Activated CD8-positive, alpha-beta memory T cell treated with anti-CD3 and anti-CD28 coated beads, Interleukin-2, amount 10 ng/mL, durations not matched to agents 7 days and 5 days (primary cell): ENCODE measurements around the gene TAP2. TPM values are rescaled to one million over a fixed set of nuclear protein-coding genes. Genes with fewer than 3 reads are reported as not detected.

Source experiments
- ATAC-seq: fragments of 150-1000 bp; cut with Tn5 transposase; one replicate; pipeline ENCODE4 v1.10.0; 2021; ENCODE audit warnings: moderate library complexity
- CTCF ChIA-PET: fragments of 350-600 bp; sonication (Branson Sonifier 250); formaldehyde crosslinking; loops from one replicate; lab custom pipeline; 2021; ENCODE audit warnings: antibody characterized with exemption; lab: Charles Lee
- DNase-seq: peaks from one replicate; pipeline ENCODE4 v3.0.0-alpha.2; 2020
- H3K27ac Mint-ChIP-seq: one replicate; pipeline ENCODE4 v1.8.0; 2021; ENCODE audit warnings: mild to moderate bottlenecking, mixed read lengths
- H3K27me3 Mint-ChIP-seq: one replicate; pipeline ENCODE4 v1.8.0; 2021; ENCODE audit warnings: mixed read lengths
- H3K36me3 Mint-ChIP-seq: one replicate; pipeline ENCODE4 v1.8.0; 2021; ENCODE audit warnings: mild to moderate bottlenecking, mixed read lengths
- H3K4me1 Mint-ChIP-seq: one replicate; pipeline ENCODE4 v1.8.0; 2021; ENCODE audit warnings: mixed read lengths
- H3K4me3 Mint-ChIP-seq: one replicate; pipeline ENCODE4 v1.8.0; 2021; ENCODE audit warnings: mild to moderate bottlenecking, moderate library complexity, mixed read lengths
- H3K9me3 Mint-ChIP-seq: one replicate; pipeline ENCODE4 v1.8.0; 2022; ENCODE audit warnings: low read depth, mixed read lengths
- total RNA-seq, 2 experiments: library from RNA; stranded (reverse); gene quantifications; one replicate each; pipeline ENCODE4 v1.2.3, GENCODE V29; 2021

TAP2 gene
- total RNA-seq, 2 experiments from 2014 or later = 242 to 258 TPM

DNA sequence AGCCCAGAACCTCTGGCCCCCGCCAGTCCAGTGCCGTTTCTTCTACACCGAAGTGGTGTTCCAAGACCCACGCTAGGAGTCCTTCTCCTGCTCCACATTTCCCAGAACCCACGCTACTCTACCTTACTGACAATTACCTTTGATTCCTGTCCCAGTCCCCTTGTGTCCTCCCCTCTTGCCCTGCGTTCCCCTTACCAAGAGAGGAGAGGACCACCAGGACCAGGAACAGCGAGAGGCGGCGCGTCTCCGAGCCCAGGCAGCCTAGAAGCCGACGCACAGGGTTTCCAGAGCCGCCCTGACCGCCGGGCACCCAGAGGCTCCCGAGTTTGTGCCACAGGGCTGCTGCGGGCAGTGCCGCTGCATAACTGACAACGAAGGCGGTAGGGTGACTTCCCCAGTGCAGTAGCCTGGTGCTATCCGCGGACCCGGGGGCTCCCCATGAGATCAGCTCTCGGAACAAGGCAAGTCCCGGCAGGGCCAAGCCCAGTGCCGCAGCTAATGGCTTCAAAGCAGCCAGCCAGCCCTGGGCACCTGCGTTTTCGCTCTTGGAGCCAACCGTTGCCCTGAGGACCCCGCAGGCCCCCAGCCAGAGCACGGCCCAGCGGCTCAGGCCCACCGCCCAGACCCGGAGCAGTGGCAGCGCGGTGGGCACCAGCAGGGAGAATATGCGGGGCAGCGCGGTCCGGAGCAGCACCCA, 14.5 kb upstream of the TAP2 start:
- Mint-ChIP-seq H3K36me3 (peaks cover 83% of the 10 kb centered on the region), H3K4me1 (peaks cover 62% of the 10 kb centered on the region), H3K27me3 (no peaks in the 10 kb centered on the region), H3K4me3 (peak overlapping the region; percentile 99), H3K27ac (peak overlapping the region; percentile 95), H3K9me3 (no peaks in the 10 kb centered on the region)
- ATAC-seq = peak; percentile 10
- CTCF ChIA-PET = interaction anchor here (0.8 to 8.0 kb wide), 15 partner anchors 8 to 439 kb away, joined by 3 to 318 read pairs (median 6); partner anchors contain the start of genes BRD2, HLA-DMA, PSMB8 and TAP2
- DNase-seq = peak; percentile 65

DNA sequence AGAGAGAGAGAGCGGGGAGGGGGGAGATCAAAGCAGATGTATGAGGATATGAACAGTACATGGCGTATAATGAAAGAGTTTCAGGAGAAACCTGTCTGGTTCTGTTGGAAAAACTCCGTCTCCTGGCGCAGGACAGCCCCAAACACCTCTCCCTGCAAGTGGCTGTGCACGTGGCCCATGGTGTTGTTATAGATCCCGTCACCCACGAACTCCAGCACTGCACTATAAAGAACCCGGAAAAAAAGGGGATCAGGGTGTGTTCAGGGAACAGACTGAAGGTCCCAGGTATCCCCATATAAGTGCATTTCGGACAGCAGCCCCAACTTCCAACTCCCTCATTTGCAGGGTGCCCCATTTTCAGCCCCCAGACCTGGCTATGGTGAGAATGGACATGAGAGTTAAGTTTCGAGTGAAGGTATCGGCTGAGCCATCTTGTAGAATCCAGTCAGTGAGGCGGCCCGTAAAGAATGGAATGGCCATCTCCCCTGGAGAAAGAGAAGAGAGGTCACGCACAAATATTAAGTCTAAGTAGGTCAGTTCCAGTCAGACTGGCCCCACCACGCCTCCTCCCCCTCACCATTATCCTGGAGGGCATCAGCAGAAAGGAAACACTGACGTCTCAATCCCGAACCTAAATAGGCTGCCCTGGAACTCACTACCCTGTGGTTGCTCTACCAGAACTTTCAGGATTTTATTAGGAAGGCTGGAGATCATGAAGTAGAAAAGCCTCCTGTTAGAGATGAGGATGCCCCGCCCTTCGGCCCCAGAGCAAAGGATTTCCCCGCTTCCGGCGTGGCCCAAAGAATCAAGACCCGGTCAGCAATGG, 13.7 kb upstream of the TAP2 start:
- Mint-ChIP-seq H3K36me3 (peaks cover 83% of the 10 kb centered on the region), H3K27ac (peak overlapping the region; percentile 95), H3K4me3 (peak overlapping the region; percentile 99), H3K27me3 (no peaks in the 10 kb centered on the region), H3K9me3 (no peaks in the 10 kb centered on the region), H3K4me1 (peaks cover 62% of the 10 kb centered on the region)
- ATAC-seq (no peak), DNase-seq (peak; percentile 58)
- CTCF ChIA-PET = interaction anchor here (1.1 to 8.0 kb wide), 8 partner anchors 7 to 116 kb away, joined by 3 to 318 read pairs (median 30); partner anchors contain the start of genes BRD2, PSMB8 and TAP2

DNA sequence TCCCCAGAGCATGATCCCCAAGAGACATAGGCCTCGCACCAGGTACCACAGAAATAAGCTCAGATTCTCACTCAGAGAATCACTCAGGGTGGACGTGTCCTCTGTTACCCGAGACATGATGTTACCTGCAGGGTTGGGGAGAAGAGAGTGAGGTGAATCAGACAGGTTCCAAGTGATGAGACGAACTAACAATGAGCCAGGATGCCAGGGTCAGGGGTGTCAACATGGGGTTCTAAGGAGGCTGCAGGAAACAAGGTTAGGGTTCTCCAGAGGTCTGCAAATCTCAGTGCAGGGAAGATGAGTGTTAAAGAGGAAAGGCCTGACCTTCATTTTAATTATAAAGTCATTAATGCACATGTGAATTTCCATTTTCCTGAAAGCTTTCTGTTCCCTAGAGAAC, 12.5 kb upstream of the TAP2 start:
- peaks cover 83% of the 10 kb centered on the region for H3K36me3 Mint-ChIP-seq
- no peaks in the 10 kb centered on the region for H3K9me3 Mint-ChIP-seq
- ATAC-seq = no peak
- H3K4me1 Mint-ChIP-seq = peaks cover 60% of the 10 kb centered on the region
- peak overlapping the region; percentile 95 for H3K27ac Mint-ChIP-seq
- H3K4me3 Mint-ChIP-seq = peak overlapping the region; percentile 99
- no peak for DNase-seq
- CTCF ChIA-PET = interaction anchor here (1.1 to 3.4 kb wide), 4 partner anchors 9 to 17 kb away, joined by 3 to 43 read pairs (median 14); partner anchors contain the start of gene TAP2
- no peaks in the 10 kb centered on the region for H3K27me3 Mint-ChIP-seq

- H3K4me1 Mint-ChIP-seq = peaks cover 57% of the 10 kb centered on the region
- no peak for ATAC-seq
- DNase-seq = no peak
- no peaks in the 10 kb centered on the region for H3K27me3 Mint-ChIP-seq
- CTCF ChIA-PET = interaction anchor here (1.5 to 3.4 kb wide), 3 partner anchors 7 to 10 kb away, joined by 3 to 43 read pairs (median 17); partner anchors contain the start of gene TAP2
- peak overlapping the region; percentile 61 for H3K27ac Mint-ChIP-seq
- peak overlapping the region; percentile 26 for H3K4me3 Mint-ChIP-seq
- H3K36me3 Mint-ChIP-seq = peaks cover 81% of the 10 kb centered on the region
- H3K9me3 Mint-ChIP-seq = no peaks in the 10 kb centered on the region
Observed at GRCh38 chr6:32849126-32849525, 10.6 kb upstream of the TAP2 start.

GRCh38 chr6:32847795-32848194, 9.3 kb upstream of the TAP2 start:
- no peak for DNase-seq
- H3K9me3 Mint-ChIP-seq = no peaks in the 10 kb centered on the region
- H3K4me1 Mint-ChIP-seq = peaks cover 57% of the 10 kb centered on the region
- no peak for ATAC-seq
- CTCF ChIA-PET = interaction anchor here (11.5 kb wide), 1 partner anchor 22 kb away, joined by 289 read pairs; no protein-coding TSS in a partner anchor
- peak overlapping the region; percentile 61 for H3K27ac Mint-ChIP-seq
- H3K36me3 Mint-ChIP-seq = peaks cover 89% of the 10 kb centered on the region
- no peaks in the 10 kb centered on the region for H3K27me3 Mint-ChIP-seq
- peak overlapping the region; percentile 26 for H3K4me3 Mint-ChIP-seq

DNA sequence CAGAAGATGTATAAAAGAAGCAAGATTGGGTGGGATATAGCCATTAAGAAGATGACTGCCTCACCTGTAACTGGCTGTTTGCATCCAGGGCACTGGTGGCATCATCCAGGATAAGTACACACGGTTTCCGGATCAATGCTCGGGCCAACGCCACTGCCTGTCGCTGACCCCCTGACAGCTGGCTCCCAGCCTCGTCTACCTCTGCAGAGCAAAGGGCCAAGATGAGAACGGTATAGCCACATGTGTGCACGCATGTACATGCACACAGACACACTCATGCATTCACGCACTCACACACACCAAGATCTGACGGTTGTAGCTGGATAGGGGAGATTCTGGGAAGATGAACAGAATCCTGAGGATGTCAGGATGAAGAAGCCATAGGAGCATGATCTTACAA, 8.5 kb upstream of the TAP2 start:
- CTCF ChIA-PET = interaction anchor here (4.0 to 11.5 kb wide), 2 partner anchors 9 to 23 kb away, joined by 85 to 289 read pairs; partner anchors contain the start of genes PSMB9 and TAP1
- peaks cover 58% of the 10 kb centered on the region for H3K4me1 Mint-ChIP-seq
- H3K27ac Mint-ChIP-seq = peak overlapping the region; percentile 61
- DNase-seq (no peak), ATAC-seq (no peak)
- no peaks in the 10 kb centered on the region for H3K9me3 Mint-ChIP-seq
- H3K4me3 Mint-ChIP-seq = peak overlapping the region; percentile 26
- H3K36me3 Mint-ChIP-seq = peaks cover 89% of the 10 kb centered on the region
- no peaks in the 10 kb centered on the region for H3K27me3 Mint-ChIP-seq

GRCh38 chr6:32845384-32845884, 6.9 kb upstream of the TAP2 start:
- DNase-seq (peak; percentile 82), ATAC-seq (peak; percentile 6)
- Mint-ChIP-seq H3K4me3 (peak overlapping the region; percentile 86), H3K36me3 (peaks cover 87% of the 10 kb centered on the region), H3K27me3 (no peaks in the 10 kb centered on the region), H3K27ac (peak overlapping the region; percentile 95), H3K9me3 (no peaks in the 10 kb centered on the region), H3K4me1 (peaks cover 61% of the 10 kb centered on the region)
- CTCF ChIA-PET = interaction anchor here (0.9 to 11.5 kb wide), 9 partner anchors 10 to 444 kb away, joined by 3 to 289 read pairs (median 6); partner anchors contain the start of genes HSD17B8, PFDN6, PSMB9 and TAP1

GRCh38 chr6:32844839-32845383, 6.4 kb upstream of the TAP2 start:
- ATAC-seq = no peak
- CTCF ChIA-PET = interaction anchor here (0.9 to 11.5 kb wide), 8 partner anchors 11 to 444 kb away, joined by 3 to 289 read pairs (median 8); partner anchors contain the start of genes PFDN6, PSMB9, TAP1 and WDR46

GRCh38 chr6:32843979-32844838, 5.7 kb upstream of the TAP2 start, which contains the start of gene PSMB8:
Gene PSMB8 (minus strand): TSS chr6:32844047. CDS start chr6:32843996, 51 bp downstream.
- no peaks in the 10 kb centered on the region for H3K9me3 Mint-ChIP-seq
- peak within 1 kb of the TSS; percentile 86 for H3K4me3 Mint-ChIP-seq
- CTCF ChIA-PET = interaction anchor here (1.5 to 11.5 kb wide), 6 partner anchors 11 to 128 kb away, joined by 3 to 289 read pairs (median 10); partner anchors contain the start of genes PSMB9 and TAP1
- no peaks in the 10 kb centered on the region for H3K27me3 Mint-ChIP-seq
- peak within 1 kb of the TSS; percentile 95 for H3K27ac Mint-ChIP-seq
- peak; percentile 74 for ATAC-seq
- peak; percentile 100 for DNase-seq
- peaks cover 86% of the 10 kb centered on the region for H3K36me3 Mint-ChIP-seq
- H3K4me1 Mint-ChIP-seq = peaks cover 64% of the 10 kb centered on the region

More at GRCh38 chr6:32844839-32845383, 6.4 kb upstream of the TAP2 start:
- no peaks in the 10 kb centered on the region for H3K9me3 Mint-ChIP-seq
- H3K27ac Mint-ChIP-seq = peak overlapping the region; percentile 95
- no peak for DNase-seq
- peaks cover 61% of the 10 kb centered on the region for H3K4me1 Mint-ChIP-seq
- peaks cover 87% of the 10 kb centered on the region for H3K36me3 Mint-ChIP-seq
- no peaks in the 10 kb centered on the region for H3K27me3 Mint-ChIP-seq
- peak overlapping the region; percentile 86 for H3K4me3 Mint-ChIP-seq

GRCh38 chr6:32843331-32843978, 4.9 kb upstream of the TAP2 start:
- Mint-ChIP-seq H3K4me3 (peak overlapping the region; percentile 86), H3K9me3 (no peaks in the 10 kb centered on the region), H3K36me3 (peaks cover 78% of the 10 kb centered on the region), H3K4me1 (peaks cover 61% of the 10 kb centered on the region), H3K27me3 (no peaks in the 10 kb centered on the region), H3K27ac (peak overlapping the region; percentile 95)
- DNase-seq (no peak), ATAC-seq (no peak)
- CTCF ChIA-PET = interaction anchor here (1.5 to 11.5 kb wide), 5 partner anchors 7 to 141 kb away, joined by 5 to 318 read pairs (median 85); partner anchors contain the start of genes PSMB9 and TAP1

GRCh38 chr6:32842690-32843089, 4.2 kb upstream of the TAP2 start:
- CTCF ChIA-PET = interaction anchor here (1.5 to 11.5 kb wide), 5 partner anchors 8 to 142 kb away, joined by 5 to 318 read pairs (median 62); partner anchors contain the start of genes BRD2, PSMB9 and TAP1
- ATAC-seq (no peak), DNase-seq (no peak)
- Mint-ChIP-seq H3K27ac (peak overlapping the region; percentile 95), H3K36me3 (peaks cover 70% of the 10 kb centered on the region), H3K9me3 (no peaks in the 10 kb centered on the region), H3K27me3 (no peaks in the 10 kb centered on the region), H3K4me1 (peaks cover 53% of the 10 kb centered on the region), H3K4me3 (peak overlapping the region; percentile 86)
